ENCODE data around the gene TMEM98.
"Not testable (repeated sequence)": the region's sequence is repeated elsewhere in the genome, so short reads cannot be mapped to it uniquely, and the experiment has no call there.

GRCh38 chr17:32886951-32887350, 41.0 kb upstream of the TMEM98 start:
- TF ChIP-seq CTCF (IDR thresholded peaks at IDR 0.05); ZFX (IDR thresholded peaks at IDR 0.05; ENCODE audit: borderline replicate concordance): not testable (repeated sequence)
